C4-2B (cell line): ENCODE measurements around the gene KDM1A.

Source experiments
- ZFX ChIP-seq: fragments of 450-650 bp; IDR thresholded peaks from 2 replicates; pipeline ENCODE4 v1.6.1; 2017
- TF ChIP-seq, protein P1 (sequence below): fragments of 450-650 bp; conservative IDR thresholded peaks from 2 replicates; pipeline ENCODE4 v1.5.1; 2017; ENCODE audit warnings: mild to moderate bottlenecking

DNA sequence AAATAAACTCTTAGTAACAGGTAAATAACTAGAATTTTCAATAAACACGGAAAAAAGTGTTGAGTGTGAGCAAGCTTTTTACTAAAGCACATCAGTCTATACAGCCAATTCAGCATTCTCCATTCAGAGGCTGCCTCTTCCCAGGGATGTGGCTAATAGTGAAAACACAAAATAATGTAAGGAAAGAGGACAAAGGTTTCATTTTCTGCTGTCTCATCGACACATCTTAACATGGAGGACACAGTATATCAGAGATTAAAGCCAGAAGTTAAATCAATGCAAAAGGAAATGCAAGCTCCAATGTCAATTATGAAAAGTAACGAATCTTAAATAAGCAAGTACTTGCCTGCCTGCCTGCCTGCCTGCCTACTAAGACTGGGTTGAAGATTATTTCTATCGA, 106.2 kb downstream of the KDM1A start:
- TF ChIP-seq, protein P1, sequence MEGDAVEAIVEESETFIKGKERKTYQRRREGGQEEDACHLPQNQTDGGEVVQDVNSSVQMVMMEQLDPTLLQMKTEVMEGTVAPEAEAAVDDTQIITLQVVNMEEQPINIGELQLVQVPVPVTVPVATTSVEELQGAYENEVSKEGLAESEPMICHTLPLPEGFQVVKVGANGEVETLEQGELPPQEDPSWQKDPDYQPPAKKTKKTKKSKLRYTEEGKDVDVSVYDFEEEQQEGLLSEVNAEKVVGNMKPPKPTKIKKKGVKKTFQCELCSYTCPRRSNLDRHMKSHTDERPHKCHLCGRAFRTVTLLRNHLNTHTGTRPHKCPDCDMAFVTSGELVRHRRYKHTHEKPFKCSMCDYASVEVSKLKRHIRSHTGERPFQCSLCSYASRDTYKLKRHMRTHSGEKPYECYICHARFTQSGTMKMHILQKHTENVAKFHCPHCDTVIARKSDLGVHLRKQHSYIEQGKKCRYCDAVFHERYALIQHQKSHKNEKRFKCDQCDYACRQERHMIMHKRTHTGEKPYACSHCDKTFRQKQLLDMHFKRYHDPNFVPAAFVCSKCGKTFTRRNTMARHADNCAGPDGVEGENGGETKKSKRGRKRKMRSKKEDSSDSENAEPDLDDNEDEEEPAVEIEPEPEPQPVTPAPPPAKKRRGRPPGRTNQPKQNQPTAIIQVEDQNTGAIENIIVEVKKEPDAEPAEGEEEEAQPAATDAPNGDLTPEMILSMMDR = no peak
- no peak for TF ChIP-seq ZFX
